Smooth muscle cell (in vitro differentiated cells): ENCODE data around the gene RNF208. TPM values are rescaled to one million over a fixed set of nuclear protein-coding genes. Genes with fewer than 3 reads are reported as not detected.
A peak's percentile ranks its signal among the peaks of the same experiment; 100 is the strongest.

Source experiments
- DNase-seq: peaks from one replicate; lab custom pipeline; 2025; ENCODE audit not compliant: unreplicated experiment; lab: John Stamatoyannopoulos, UW
- H2AFZ ChIP-seq: fragments of 200-600 bp; sonication (generic); 2 replicates; pipeline ENCODE4 v1.6.0; 2016; ENCODE audit warnings: antibody characterized with exemption, low read depth, mild to moderate bottlenecking
- H3F3A ChIP-seq: fragments of 200-600 bp; sonication (generic); 2 replicates; pipeline ENCODE4 v1.6.0; 2017; ENCODE audit warnings: antibody characterized with exemption, low read depth
- H3K27ac ChIP-seq: fragments of 200-600 bp; sonication (generic); 2 replicates; pipeline ENCODE4 v1.5.1; 2016; ENCODE audit warnings: low read depth, mild to moderate bottlenecking
- H3K27me3 ChIP-seq: fragments of 200-600 bp; sonication (generic); 2 replicates; pipeline ENCODE4 v1.6.1; 2016; ENCODE audit warnings: low read depth, mild to moderate bottlenecking
- H3K36me3 ChIP-seq: fragments of 200-600 bp; sonication (generic); 2 replicates; pipeline ENCODE4 v1.5.1; 2016; ENCODE audit warnings: low read depth
- H3K4me1 ChIP-seq: fragments of 200-600 bp; sonication (generic); 2 replicates; pipeline ENCODE4 v1.5.1; 2016; ENCODE audit warnings: low read depth
- H3K4me2 ChIP-seq: fragments of 200-600 bp; sonication (generic); 2 replicates; pipeline ENCODE4 v1.6.0; 2016; ENCODE audit warnings: mild to moderate bottlenecking
- H3K4me3 ChIP-seq: fragments of 200-600 bp; sonication (generic); 2 replicates; pipeline ENCODE4 v1.5.1; 2016; ENCODE audit warnings: mild to moderate bottlenecking
- H3K79me2 ChIP-seq: fragments of 200-600 bp; sonication (generic); 2 replicates; pipeline ENCODE4 v1.6.0; 2016; ENCODE audit warnings: low read depth, mild to moderate bottlenecking
- H3K9ac ChIP-seq: fragments of 200-600 bp; sonication (generic); 2 replicates; pipeline ENCODE4 v1.6.0; 2016; ENCODE audit warnings: low read depth
- H3K9me3 ChIP-seq: fragments of 200-600 bp; sonication (generic); replicated peaks from 2 replicates; pipeline ENCODE4 v1.5.1; 2016; ENCODE audit warnings: low read depth
- H4K20me1 ChIP-seq: fragments of 200-600 bp; sonication (generic); 2 replicates; pipeline ENCODE4 v1.6.0; 2016; ENCODE audit warnings: low read depth
- CTCF ChIP-seq: fragments of 200-600 bp; sonication (generic); IDR thresholded peaks from 2 replicates; pipeline ENCODE4 v1.5.1; 2017; ENCODE audit warnings: borderline replicate concordance, mild to moderate bottlenecking, antibody characterized with exemption; ENCODE audit not compliant: insufficient read depth, poor library complexity, severe bottlenecking
- WGBS: methylation state at CpG from one replicate; pipeline ENCODE4 v1.1.7; 2016; ENCODE audit warnings: low lambda C conversion rate; 5-methylcytosine and 5-hydroxymethylcytosine counted together
- polyA plus RNA-seq: library from polyadenylated mRNA; unstranded; fragments of >200 nt; fragmentation: Nextera tagmentation; extraction: Ambion mirVana; gene quantifications from 2 replicates; pipeline ENCODE4 v1.2.1, GENCODE V29; 2016
- total RNA-seq: library from RNA; depleted of rRNA; stranded (reverse); fragments of >200 nt; gene quantifications from 2 replicates; pipeline ENCODE4 v1.2.3, GENCODE V29; 2014

RNF208 gene
- total and polyA plus RNA-seq, 2 experiments from 2014 or later, result 0.36 to 1.4 TPM

- Histone ChIP-seq H3K27me3 (no peaks in the 10 kb centered on the region), H3K4me1 (peaks cover under 1% of the 10 kb centered on the region), H3K4me2 (no peak overlapping the region), H3K27ac (no peak overlapping the region), H4K20me1 (no peaks in the 10 kb centered on the region), H3K9me3 (no peaks in the 10 kb centered on the region), H2AFZ (no peak overlapping the region), H3K9ac (no peak overlapping the region), H3K4me3 (no peak overlapping the region), H3K36me3 (no peaks in the 10 kb centered on the region), H3F3A (no peaks in the 10 kb centered on the region), H3K79me2 (no peaks in the 10 kb centered on the region)
- WGBS, result 82% methylated on average over 9 of the region's 18 CpGs
- no peak for DNase-seq
- TF ChIP-seq CTCF, result no peak
Measured at GRCh38 chr9:137227853-137228505, 5.9 kb upstream of the RNF208 start.

- Histone ChIP-seq H3K36me3 (no peaks in the 10 kb centered on the region), H3K4me2 (no peak within 1 kb of the TSS), H3K27ac (peak within 1 kb of the TSS; percentile 52), H4K20me1 (no peaks in the 10 kb centered on the region), H2AFZ (no peak within 1 kb of the TSS), H3F3A (no peaks in the 10 kb centered on the region), H3K79me2 (no peaks in the 10 kb centered on the region), H3K9ac (no peak within 1 kb of the TSS), H3K9me3 (no peaks in the 10 kb centered on the region), H3K4me3 (no peak within 1 kb of the TSS), H3K27me3 (no peaks in the 10 kb centered on the region), H3K4me1 (peaks cover 8% of the 10 kb centered on the region)
- WGBS, result 58% methylated on average over 24 of the region's 25 CpGs
- peak; percentile 17 for DNase-seq
- peak; percentile 79 for TF ChIP-seq CTCF
Measured at GRCh38 chr9:137227054-137227852, 5.2 kb upstream of the RNF208 start, which contains the start of gene RNF224. Gene RNF224 (plus strand): TSS chr9:137227502. CDS start chr9:137228336, 834 bp downstream.

GRCh38 chr9:137226338-137227053 lies 4.5 kb upstream of the RNF208 start:
- no peaks in the 10 kb centered on the region for H3F3A ChIP-seq
- H3K79me2 ChIP-seq, result no peaks in the 10 kb centered on the region
- no peak overlapping the region for H2AFZ ChIP-seq
- H3K4me1 ChIP-seq, result peaks cover 8% of the 10 kb centered on the region
- H3K4me3 ChIP-seq, result no peak overlapping the region
- no peak overlapping the region for H3K9ac ChIP-seq
- H3K27ac ChIP-seq, result peak overlapping the region; percentile 52
- H3K27me3 ChIP-seq, result no peaks in the 10 kb centered on the region
- no peak for TF ChIP-seq CTCF
- no peak for DNase-seq
- H3K36me3 ChIP-seq, result no peaks in the 10 kb centered on the region
- no peaks in the 10 kb centered on the region for H3K9me3 ChIP-seq
- no peaks in the 10 kb centered on the region for H4K20me1 ChIP-seq
- H3K4me2 ChIP-seq, result no peak overlapping the region
- 81% methylated on average over 18 of the region's 18 CpGs for WGBS
